Left lung (tissue), 10 donors: ENCODE measurements around the gene LMO1. TPM values are rescaled to one million over a fixed set of nuclear protein-coding genes. Genes with fewer than 3 reads are reported as not detected.
A peak's percentile ranks its signal among the peaks of the same experiment; 100 is the strongest.

Experiments used
- ATAC-seq: fragments of 200-7000 bp; cut with Tn5 transposase; one replicate; pipeline ENCODE4 v1.9.1; 2020; ENCODE audit warnings: moderate library complexity
- DNase-seq, 4 donors: peaks; one replicate each; pipeline ENCODE4 v3.0.0-alpha.2; 2013 to 2020
- H3K27ac ChIP-seq, 2 donors: fragments of 200-600 bp; sonication (generic) in 1 of 2; one replicate each; pipeline versions ENCODE4 v1.5.0 to v1.8.0; 2020 to 2021
- H3K27me3 ChIP-seq, 2 donors: fragments of 200-600 bp; sonication (generic) in 1 of 2; one replicate each; pipeline versions ENCODE4 v1.5.0 to v1.8.0; 2020 to 2021
- H3K36me3 ChIP-seq, 2 donors: fragments of 200-600 bp; sonication (generic) in 1 of 2; one replicate each; pipeline versions ENCODE4 v1.5.0 to v1.8.0; 2020 to 2021
- H3K4me1 ChIP-seq, 2 donors: fragments of 200-600 bp; one replicate each; pipeline ENCODE4 v1.8.0; 2021
- H3K4me3 ChIP-seq, 2 donors: fragments of 200-600 bp; sonication (generic) in 1 of 2; one replicate each; pipeline versions ENCODE4 v1.5.0 to v1.8.0; 2020 to 2021; ENCODE audit warnings: mild to moderate bottlenecking in 1 of 2
- H3K9me3 ChIP-seq, 2 donors: fragments of 200-600 bp; sonication (generic) in 1 of 2; one replicate each; pipeline versions ENCODE4 v1.5.0 to v1.8.0; 2020 to 2021
- intact Hi-C, 2 donors: fragments of 100-400 bp; cut with DNase I; formaldehyde crosslinking; loops; one replicate each; pipeline versions ENCODE4 v1.11.2 to v1.14.2; 2022
- polyA plus RNA-seq, 6 donors: library from polyadenylated mRNA; unstranded; fragments of 120-200 nt; gene quantifications; one replicate each; pipeline ENCODE4 v1.2.1, GENCODE V29; 2013; ENCODE audit not compliant: insufficient read length in 6 of 6
- total RNA-seq, 2 donors: library from RNA; stranded (reverse); fragmentation: NEBNext Ultra II Directional; extraction: Animal tissue kit (Norgen Biotek cat#: 25700); gene quantifications; one replicate each; pipeline ENCODE4 v1.2.1, GENCODE V29; 2021
- TF ChIP-seq, protein P1 (sequence below), 2 donors: fragments of 200-600 bp; sonication (generic) in 1 of 2; IDR thresholded peaks; one replicate each; pipeline versions ENCODE4 v1.5.0 to v1.8.0; 2021; ENCODE audit warnings: antibody characterized with exemption in 2 of 2
- donor health status: DM: no; HTN: yes; CAD: no.
- donor health status: DM: no; HTN: no; CAD: no.

Gene LMO1
- total and polyA plus RNA-seq, 8 donors, result 0.18 to 0.48 (median 0.23) TPM; not detected in 3

DNA sequence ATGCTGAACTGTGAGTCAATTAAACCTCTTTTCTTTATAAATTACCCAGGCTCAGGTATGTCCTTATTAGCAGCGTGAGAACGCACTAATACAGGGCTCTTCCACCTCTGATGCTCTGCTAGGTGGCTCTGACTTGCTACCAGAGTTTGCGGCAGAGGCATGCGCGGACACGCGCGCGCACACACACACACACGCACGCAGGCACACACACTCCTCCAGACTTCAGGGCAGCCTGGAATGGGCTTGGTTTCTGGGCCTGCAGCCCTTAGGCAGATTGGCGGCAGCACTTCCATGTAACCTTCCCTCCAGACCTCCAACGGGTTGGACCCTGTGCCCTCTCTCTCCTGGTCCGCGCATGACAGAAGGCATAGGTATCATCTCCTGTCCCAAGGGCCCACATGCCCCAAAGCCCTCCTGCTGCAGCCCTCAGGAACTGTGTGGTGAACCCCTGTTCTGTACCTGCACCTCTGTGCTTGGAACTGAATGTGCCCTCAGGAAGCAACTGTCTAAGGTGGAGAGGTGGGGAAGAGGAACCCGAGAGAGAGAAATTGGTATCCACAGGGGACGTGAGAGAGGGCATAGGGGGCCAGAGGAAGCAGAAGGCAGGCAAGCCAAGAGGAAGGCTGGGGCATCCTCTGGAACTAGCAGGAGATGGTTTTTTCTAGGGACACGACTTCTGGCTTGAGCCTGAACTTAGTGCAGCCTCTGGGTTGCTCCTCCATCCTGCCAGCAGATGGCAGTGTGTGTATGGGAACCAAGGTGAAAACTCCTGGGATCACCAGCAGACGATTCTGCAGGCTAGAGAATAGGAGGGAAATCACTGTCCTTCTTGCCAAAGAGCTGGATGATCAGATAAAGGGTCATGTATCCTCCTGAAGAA, 71.4 kb downstream of the LMO1 start:
- TF ChIP-seq, protein P1, sequence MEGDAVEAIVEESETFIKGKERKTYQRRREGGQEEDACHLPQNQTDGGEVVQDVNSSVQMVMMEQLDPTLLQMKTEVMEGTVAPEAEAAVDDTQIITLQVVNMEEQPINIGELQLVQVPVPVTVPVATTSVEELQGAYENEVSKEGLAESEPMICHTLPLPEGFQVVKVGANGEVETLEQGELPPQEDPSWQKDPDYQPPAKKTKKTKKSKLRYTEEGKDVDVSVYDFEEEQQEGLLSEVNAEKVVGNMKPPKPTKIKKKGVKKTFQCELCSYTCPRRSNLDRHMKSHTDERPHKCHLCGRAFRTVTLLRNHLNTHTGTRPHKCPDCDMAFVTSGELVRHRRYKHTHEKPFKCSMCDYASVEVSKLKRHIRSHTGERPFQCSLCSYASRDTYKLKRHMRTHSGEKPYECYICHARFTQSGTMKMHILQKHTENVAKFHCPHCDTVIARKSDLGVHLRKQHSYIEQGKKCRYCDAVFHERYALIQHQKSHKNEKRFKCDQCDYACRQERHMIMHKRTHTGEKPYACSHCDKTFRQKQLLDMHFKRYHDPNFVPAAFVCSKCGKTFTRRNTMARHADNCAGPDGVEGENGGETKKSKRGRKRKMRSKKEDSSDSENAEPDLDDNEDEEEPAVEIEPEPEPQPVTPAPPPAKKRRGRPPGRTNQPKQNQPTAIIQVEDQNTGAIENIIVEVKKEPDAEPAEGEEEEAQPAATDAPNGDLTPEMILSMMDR (IDR thresholded peaks at IDR 0.05), result peak; percentile 85 to 86
- no peaks in the 10 kb centered on the region for H3K4me1 ChIP-seq
- H3K36me3 ChIP-seq, result no peaks in the 10 kb centered on the region
- H3K27me3 ChIP-seq, result peaks cover 0 to 28% of the 10 kb centered on the region in 2 donors
- intact Hi-C loops, result no loop called here
- no peak overlapping the region for H3K27ac ChIP-seq
- DNase-seq (peak in 2 of 4 donors; percentile 58 to 82), ATAC-seq (peak; percentile 95)
- H3K9me3 ChIP-seq, result no peaks in the 10 kb centered on the region
- H3K4me3 ChIP-seq, result no peak overlapping the region

DNA sequence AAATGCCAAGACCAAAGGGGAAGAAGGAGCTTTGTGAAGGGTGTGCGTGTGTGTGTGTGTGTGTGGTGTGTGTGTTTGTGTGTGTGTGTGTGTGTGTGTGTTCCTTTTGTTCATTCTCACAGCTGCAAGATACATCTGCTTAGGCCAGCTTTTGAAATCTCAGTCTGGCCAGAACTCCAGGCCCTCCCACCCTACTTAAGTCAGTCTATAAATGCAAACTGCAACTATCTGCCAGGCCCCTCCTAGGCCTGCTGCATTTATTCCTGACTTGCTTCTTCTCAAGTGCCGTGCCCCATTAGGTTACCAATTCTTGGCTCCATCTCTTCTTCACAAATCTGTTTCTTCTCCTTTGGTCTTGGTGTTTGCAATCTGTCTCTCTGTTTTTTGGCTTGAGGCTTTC, 73.2 kb downstream of the LMO1 start:
- Histone ChIP-seq H3K4me1 (no peaks in the 10 kb centered on the region), H3K27ac (no peak overlapping the region), H3K36me3 (no peaks in the 10 kb centered on the region), H3K4me3 (no peak overlapping the region), H3K9me3 (no peaks in the 10 kb centered on the region), H3K27me3 (peaks cover 0 to 32% of the 10 kb centered on the region in 2 donors)
- intact Hi-C loops, result no loop called here
- TF ChIP-seq, protein P1 (IDR thresholded peaks at IDR 0.05), result no peak
- no peak for ATAC-seq
- no peak for DNase-seq

DNA sequence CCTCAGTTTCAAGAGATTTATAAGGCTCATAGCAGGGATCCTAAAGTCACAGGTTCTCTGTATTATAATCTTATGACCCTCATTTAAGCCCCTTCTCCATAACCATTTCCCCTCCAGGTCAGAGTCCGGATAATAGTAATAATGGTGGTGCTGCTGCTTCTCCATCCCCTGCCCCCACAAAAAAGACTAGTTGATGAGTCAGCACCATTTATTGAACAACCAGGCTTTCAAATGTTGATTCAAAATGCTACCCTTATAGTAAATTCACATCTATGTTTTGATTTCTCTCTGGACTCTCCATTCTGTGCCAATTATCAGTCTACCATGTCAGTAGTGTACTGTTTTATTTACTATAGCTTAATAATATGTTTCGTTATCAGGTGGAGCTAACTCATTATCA, 77.2 kb downstream of the LMO1 start:
- no peak overlapping the region for H3K4me3 ChIP-seq
- H3K27me3 ChIP-seq, result peaks cover 0 to 12% of the 10 kb centered on the region in 2 donors
- H3K36me3 ChIP-seq, result no peaks in the 10 kb centered on the region
- ATAC-seq (no peak), DNase-seq (no peak)
- no peaks in the 10 kb centered on the region for H3K4me1 ChIP-seq
- TF ChIP-seq, protein P1 (IDR thresholded peaks at IDR 0.05), result no peak
- H3K27ac ChIP-seq, result no peak overlapping the region
- intact Hi-C loops, result no loop called here
- H3K9me3 ChIP-seq, result no peaks in the 10 kb centered on the region

DNA sequence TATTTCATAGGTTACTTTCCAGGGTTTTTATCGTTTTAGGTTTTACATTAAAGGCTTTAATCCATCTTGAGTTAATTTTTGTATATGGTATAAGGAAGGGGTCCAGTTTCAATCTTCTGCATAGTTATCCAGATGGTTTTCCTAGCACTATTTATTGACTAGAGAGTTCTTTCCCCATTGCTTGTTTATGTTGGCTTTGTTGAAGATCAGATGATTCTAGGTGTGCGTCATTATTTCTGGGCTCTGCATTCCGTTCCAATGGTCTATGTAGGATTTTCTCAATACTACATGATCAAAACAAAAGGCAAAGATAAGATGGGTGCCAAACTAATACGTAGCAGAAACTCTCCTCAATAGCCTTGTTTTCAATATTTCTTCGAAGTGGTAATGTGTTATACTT, 80.6 kb downstream of the LMO1 start:
- H3K27me3 ChIP-seq, result peaks cover 0 to 12% of the 10 kb centered on the region in 2 donors
- no peaks in the 10 kb centered on the region for H3K36me3 ChIP-seq
- H3K4me1 ChIP-seq, result no peaks in the 10 kb centered on the region
- no peaks in the 10 kb centered on the region for H3K9me3 ChIP-seq
- no peak for DNase-seq
- ATAC-seq, result no peak
- H3K27ac ChIP-seq, result no peak overlapping the region
- intact Hi-C loops, result no loop called here
- TF ChIP-seq, protein P1 (IDR thresholded peaks at IDR 0.05), result no peak
- H3K4me3 ChIP-seq, result no peak overlapping the region

DNA sequence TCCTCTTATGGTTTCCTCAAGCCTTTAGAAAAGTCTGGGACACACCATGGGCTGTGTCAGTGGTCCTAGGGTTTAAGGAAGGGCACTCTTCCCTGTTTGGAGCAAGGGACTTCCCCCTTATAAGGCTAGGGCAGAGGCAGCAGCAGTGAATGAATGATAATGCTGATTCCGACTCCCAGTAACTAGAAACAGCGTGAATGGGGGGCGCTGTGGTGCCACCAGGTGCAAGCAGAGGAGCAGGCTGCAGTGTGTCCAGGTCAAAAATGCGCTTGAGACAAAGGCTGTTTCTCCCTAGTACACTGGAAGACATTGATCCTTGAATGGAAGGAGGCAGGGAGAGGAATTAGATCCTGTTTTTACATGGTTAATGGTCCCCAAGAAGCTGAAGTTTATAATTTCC, 83.2 kb downstream of the LMO1 start:
- Histone ChIP-seq H3K9me3 (no peaks in the 10 kb centered on the region), H3K4me1 (no peaks in the 10 kb centered on the region), H3K27me3 (peaks cover 0 to 4% of the 10 kb centered on the region in 2 donors), H3K36me3 (no peaks in the 10 kb centered on the region), H3K27ac (no peak overlapping the region), H3K4me3 (no peak overlapping the region)
- ATAC-seq, result no peak
- intact Hi-C loops, result no loop called here
- TF ChIP-seq, protein P1 (IDR thresholded peaks at IDR 0.05), result no peak
- no peak for DNase-seq
